GM21526 (cell line): ENCODE results near the gene TCHH.
"Not testable (repeated sequence)": the region's sequence is repeated elsewhere in the genome, so short reads cannot be mapped to it uniquely, and the experiment has no call there.

Source experiments
- ATAC-seq: cut with Tn5 transposase; IDR thresholded peaks from one replicate; pipeline ENCODE4 v1.9.1; 2021; ENCODE audit warnings: moderate library complexity; ENCODE audit not compliant: unreplicated experiment, low FRiP score

TCHH gene

DNA sequence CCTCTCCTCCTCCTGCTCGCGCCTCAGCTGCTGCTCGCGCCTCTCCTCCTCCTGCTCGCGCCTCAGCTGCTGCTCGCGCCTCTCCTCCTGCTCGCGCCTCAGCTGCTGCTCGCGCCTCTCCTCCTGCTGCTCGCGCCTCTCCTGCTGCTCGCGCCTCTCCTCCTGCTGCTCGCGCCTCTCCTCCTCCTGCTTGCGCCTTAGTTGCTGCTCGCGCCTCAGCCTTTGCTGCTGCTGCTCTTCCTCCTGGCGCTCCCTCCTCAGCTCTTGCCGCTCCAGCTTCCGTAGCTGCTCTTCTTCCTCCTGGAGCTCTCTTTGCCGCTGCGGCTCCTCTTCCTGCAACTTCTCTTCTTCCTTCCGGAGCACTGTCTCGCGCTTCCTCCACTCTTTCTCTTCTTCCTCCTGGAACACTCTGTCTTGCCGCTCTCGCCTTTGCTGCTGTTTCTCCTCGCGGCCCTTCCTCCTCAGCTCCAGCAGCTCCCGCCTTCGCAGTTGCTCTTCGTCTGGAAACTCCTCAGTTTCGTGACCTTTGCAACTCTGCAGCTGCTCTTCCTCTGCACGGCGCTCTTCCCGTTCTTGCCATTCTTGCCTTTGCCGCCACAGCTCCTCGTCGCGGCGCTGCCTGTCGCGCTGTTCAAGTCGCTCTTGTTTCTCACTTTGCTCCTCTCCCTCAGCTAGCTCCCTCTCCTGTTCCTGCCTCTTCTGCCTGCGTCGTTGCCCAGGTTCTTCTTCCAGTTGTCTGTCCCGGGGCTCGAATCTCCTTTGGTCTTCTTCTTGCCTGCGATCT is 3.0 kb downstream of the TCHH start:
- no peak for ATAC-seq

DNA sequence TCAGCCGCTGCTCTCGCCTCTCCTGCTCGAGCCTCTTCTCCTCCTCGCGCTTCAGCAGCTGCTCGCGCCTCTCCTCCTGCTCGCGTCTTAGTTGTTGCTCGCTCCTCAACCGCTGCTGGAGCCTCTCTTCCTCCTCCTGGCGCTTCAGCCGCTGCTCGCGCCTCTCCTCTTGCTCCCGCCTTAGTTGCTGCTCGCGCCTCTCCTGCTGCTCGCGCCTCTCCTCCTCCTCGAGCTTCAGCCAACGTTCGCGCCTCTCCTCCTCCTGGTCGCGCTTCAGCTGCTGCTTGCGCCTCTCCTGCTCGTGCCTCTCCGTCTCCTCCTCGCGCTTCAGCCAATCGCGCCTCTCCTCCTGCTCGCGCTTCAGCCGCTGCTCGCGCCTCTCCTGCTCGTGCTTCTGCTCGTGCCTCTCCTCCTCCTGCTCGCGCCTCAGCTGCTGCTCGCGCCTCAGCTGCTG is 3.7 kb downstream of the TCHH start:
- no peak for ATAC-seq

- ATAC-seq: no peak
Measured at GRCh38 chr1:152110860-152111514, 4.3 kb downstream of the TCHH start.

GRCh38 chr1:152110365-152110859 is 4.8 kb downstream of the TCHH start:
- no peak for ATAC-seq

GRCh38 chr1:152109998-152110294 is 5.3 kb downstream of the TCHH start:
- ATAC-seq: no peak

GRCh38 chr1:152109231-152109997 is 5.8 kb downstream of the TCHH start:
- ATAC-seq: no peak

DNA sequence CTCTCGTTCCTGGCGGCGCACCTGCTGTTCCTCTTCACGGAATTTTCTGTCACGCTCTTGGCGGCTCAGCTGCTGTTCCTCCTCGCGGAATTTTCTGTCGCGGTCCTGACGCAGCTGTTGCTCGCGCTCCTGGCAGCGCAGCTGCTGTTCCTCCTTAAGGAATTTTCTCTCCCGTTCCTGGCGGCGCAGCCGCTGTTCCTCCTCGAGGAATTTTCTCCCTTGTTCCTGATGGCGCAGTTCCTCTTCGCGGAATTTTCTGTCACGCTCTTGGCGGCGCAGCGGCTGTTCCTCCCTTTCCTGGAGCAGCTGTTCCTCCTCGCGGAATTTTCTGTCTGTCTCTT is 6.4 kb downstream of the TCHH start:
- no peak for ATAC-seq

DNA sequence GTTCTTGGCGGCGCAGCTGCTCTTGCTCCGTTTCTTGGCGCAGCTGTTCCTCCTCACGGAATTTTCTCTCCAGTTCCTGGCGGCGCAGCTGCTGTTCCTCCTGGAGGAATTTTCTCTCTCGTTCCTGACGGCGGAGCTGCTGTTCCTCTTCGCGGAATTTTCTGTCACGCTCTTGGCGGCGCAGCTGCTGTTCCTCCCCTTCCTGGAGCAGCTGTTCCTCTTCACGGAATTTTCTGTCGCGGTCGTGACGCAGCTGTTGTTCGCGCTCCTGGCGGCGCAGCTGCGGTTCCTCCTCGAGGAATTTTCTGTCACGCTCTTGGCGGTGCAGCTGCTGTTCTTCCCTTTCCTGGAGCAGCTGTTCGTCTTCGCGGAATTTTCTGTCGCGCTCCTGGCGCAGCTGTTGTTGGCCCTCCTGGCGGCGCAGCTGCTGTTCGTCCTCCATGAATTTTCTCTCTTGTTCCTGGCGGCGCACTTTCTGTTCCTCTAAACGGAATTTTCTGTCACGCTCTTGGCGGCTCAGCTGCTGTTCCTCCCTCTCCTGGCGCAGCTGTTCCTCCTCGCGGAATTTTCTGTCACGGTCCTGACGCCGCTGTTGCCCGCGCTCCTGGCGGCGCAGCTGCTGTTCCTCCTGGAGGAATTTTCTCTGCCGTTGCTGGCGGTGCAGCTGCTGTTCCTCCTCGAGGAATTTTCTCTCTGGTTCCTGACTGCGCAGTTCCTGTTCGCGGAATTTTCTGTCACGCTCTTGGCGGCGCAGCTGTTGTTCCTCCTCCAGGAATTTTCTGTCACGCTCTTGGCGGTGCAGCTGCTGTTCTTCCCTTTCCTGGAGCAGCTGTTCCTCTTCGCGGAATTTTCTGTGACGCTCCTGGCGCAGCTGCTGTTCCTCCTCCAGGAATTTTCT is 7.0 kb downstream of the TCHH start:
- no peak for ATAC-seq

GRCh38 chr1:152107031-152107983 is 7.9 kb downstream of the TCHH start:
- no peak for ATAC-seq

DNA sequence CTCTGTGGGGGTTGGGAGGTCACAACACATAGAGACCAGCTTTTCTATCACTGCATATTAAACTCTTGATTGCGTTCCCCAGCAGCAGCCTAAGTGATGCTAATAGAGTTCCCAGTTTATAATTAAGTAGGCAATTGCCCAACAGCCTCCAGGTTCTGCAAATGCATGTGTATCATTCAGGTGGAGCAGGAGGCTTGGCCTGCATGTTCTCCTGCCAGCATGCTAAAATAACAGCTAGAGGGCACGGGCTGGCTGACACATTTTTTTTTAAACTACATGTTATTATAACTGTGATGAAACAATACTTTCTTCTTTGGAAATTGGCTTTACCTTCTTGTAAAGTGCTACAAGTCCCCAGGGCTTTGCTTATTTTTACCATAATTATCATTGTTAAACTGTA is 10.4 kb downstream of the TCHH start:
- ATAC-seq: no peak

DNA sequence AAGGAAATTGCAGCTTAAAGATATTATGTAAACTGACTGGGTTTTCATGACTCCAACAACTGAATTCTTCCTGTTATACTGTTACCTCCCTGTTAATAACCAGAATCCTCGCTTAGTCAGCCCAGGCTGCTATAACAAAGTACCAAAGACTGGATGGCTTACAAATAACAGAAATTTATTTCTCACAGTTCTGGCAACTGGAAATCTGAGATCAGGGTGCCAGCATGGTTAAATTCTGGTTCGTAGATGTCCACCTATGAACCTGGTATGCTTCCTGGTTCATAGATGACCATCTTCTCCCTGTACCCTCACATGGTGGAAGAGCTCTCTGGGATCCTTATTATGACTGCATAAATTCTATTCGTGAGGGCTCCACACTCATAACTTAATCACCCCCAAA is 18.3 kb downstream of the TCHH start:
- no peak for ATAC-seq

DNA sequence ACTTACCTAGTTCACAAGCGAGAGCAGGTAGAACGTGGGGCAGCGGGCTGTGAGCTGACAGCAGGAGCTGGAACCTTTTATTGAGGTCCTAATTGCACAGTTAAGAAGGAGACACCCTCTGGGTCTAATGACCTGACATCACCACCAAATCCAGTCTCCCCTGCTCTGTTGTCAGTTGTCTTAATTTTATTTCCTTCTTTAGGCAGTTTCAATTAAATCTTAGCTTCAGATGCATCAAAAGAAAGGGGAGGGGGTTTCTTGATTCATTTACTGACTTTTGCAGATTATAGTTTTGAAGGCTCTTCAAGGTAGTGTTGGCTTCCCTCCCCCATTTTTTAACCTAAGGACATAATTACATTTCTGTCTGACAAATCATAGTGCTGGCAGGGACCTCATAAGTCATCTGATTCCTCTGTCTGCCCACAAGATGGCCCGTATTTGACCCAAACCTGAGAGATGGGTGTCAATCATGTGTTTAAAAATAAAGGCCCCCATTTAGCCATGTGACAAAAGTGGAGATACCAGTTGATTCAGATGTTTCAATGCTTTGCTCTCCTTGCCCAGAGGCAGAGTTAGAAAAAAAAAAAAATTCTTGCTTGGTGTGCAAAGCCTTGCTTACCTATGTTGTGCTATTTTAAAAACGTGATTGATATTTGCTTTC is 26.1 kb downstream of the TCHH start, which contains the start of gene TCHHL1:
TCHHL1 (minus strand) TSS at position 51 of the 661 bp plus-strand sequence. CDS start 921 bp downstream, outside the sequence.
- ATAC-seq: no peak

GRCh38 chr1:152086760-152087159 is 28.5 kb downstream of the TCHH start:
- ATAC-seq: no peak

DNA sequence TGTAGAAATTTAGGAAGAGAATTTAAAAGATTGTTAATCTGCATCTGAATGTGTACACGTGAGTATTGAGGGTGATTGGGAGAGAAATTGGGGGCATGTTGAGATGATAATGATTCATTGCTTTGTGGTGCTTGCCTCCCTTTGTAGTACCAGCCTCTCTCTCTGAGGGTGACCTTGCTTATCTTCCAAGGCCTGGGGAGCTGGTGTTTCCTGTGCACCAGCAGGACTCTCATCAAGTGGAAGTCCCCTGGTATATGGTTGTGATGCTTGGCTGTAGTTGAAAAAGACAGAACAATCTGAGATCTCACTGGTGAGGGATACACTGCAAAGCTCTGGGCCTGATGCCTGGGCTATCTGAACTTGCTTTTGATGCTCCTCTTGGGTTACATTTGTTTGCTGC is 30.4 kb downstream of the TCHH start:
- ATAC-seq: no peak

- not testable (repeated sequence) for ATAC-seq
Measured at GRCh38 chr1:152081026-152081425, 34.2 kb downstream of the TCHH start.

GRCh38 chr1:152080494-152080893 is 34.8 kb downstream of the TCHH start:
- not testable (repeated sequence) for ATAC-seq

DNA sequence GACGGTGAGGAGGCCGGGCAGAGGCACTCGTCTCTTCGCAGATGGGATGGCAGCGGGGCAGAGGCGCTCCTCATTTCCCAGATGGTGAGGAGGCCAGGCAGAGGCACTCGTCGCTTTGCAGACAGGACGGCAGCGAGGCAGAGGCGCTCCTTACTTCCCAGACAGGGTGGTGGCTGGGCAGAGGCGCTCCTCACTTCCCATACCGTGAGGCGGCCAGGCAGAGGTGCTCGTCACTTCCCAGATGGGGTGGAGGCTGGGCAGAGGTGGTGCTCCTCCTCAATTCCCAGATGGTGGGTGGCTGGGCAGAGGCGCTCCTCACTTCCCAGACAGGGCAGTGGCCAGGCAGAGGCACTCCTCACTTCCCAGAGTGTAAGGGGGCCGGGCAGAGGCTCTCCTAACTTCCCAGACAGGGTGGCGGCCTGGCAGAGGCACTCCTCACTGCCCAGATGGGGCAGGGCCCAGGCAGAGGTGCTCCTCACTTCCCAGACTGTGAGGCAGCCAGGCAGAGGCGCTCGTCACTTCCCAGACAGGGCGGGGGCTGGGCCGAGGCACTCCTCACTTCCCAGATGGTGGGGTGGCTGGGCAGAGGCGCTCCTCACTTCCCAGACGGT is 36.3 kb downstream of the TCHH start:
- no peak for ATAC-seq

- ATAC-seq: no peak
Measured at GRCh38 chr1:152072311-152072710, 42.9 kb downstream of the TCHH start.
